Activated CD4-positive, alpha-beta T cell treated with anti-CD3 and anti-CD28 coated beads for 1 hour (primary cell): ENCODE data around the gene SLC6A13.

Experiments
- DNase-seq: peaks from one replicate; pipeline ENCODE4 v3.0.0-alpha.2; 2020

SLC6A13 gene

DNA sequence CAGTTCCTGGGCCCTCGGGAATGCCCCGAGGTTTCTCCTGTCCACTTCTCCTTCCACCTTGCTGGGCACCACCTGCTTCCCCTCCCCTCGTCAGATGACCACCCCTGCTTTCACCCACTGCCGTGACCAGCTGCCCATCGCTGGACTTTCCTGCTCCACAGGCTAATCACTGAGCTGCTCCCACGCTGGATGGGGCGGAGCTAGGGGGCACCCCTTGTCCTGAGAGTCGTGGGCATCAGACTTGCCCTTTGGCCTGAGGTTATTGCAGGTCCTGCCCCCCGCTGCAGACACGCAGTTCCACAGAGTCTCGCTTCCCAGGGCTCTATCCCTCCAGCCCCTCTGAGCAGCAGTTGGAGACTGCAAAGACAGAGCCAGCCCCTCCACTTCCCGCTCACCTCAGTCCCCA, 49.1 kb downstream of the SLC6A13 start:
- DNase-seq: no peak

DNA sequence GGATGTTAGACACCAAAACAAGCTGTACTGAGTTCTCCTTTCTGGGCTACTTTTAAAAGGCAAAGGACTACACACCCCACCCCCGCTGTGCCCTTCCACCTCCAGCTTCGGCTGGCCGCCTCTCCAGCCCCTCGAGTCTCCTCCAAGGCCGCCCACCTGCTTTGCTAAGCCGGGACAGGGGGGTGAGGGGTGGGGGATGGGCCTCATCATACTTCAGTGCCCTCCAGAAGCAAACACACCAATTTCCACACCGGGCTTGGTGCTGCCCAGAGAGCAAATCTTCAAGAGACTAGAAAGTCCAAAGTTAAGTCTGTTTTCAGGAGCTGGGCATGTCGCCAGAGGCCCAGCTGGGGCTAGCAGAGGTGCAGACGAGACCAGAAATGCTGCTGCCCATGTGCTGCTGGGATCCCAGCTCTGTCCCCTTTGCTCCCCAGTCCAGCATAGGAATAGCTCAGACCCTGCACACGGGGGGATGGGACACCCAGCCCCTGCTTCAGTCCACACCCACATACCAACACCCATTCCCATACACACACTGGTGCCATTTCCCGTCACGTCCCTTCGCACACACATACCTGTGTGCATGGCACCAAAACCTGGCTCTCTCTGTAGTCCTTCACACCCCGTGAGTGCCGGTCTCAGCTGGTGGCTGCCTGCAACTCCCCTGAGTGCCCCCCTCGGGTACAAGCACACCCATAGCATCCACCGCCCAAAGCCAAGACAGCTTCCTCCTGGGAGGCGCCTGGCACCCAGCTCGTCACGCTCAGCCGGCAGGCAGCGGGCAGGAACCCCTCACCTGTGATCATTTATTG, 49.7 kb downstream of the SLC6A13 start:
- no peak for DNase-seq

DNA sequence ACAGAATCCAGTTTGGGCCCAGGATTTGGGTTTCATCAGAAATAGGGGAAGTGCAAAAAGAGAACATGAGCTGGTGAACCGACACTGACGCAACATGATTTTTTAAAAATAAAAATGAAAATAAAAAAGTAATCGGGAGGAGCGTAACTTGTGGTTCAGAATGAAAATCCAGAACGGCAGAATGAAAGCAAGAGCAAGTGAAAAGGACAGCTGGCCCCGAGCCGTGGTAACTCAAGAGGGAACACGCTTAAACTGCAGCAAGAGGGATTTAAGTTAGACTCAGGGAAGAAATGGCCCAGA, 50.3 kb downstream of the SLC6A13 start:
- DNase-seq: no peak

DNA sequence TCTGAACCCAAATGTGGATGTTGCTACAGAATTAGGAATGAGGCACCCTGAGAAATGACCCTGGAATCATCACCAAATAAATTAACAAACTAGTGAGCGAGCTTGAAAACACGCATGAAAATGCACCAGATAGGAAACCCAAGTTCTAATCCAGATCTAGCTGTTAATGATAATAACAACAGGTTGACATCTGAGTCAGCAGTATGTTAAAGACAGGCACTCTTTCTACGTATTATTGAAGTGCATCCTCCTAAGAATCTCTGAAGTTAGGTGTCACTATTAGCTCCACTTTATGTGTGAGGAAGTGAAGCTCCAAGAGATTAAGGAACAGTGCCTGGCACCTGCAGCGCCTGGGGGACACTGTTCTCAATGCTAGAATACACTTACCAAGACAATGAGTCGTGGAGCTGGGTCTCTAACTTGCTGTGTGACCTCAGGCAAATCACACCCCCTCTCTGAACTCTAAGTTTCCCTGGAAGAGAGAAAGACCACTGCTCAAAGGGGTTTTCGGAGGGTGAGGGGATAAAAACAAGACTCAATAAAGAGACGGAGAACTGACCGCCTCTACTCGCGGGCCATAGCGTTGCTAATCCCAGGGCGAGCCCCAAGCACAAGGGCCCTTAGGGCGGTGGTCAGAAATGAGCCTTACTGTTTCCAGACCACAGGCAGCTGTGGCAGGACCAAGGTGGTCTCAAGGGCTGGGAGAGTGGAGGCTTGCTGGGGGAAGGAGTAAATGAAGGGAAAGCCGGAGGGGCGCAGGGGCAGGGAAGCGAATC, 50.8 kb downstream of the SLC6A13 start:
- DNase-seq: no peak

DNA sequence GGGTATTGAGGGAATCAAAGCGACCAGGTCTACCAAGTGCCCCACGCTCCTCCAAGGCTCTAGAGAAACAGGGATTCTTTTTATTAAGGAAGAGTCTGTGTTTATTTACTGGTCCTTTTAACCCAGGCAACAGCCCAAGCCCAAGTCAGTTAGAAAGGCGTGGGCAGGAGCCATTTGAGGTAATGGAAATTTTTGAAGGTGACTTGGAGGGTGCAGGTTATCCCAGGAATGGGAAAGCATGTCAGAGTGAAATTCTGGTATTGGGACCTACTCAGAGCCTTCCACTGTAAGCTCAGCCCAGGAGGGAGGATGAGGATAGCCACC, 51.5 kb downstream of the SLC6A13 start:
- no peak for DNase-seq

DNA sequence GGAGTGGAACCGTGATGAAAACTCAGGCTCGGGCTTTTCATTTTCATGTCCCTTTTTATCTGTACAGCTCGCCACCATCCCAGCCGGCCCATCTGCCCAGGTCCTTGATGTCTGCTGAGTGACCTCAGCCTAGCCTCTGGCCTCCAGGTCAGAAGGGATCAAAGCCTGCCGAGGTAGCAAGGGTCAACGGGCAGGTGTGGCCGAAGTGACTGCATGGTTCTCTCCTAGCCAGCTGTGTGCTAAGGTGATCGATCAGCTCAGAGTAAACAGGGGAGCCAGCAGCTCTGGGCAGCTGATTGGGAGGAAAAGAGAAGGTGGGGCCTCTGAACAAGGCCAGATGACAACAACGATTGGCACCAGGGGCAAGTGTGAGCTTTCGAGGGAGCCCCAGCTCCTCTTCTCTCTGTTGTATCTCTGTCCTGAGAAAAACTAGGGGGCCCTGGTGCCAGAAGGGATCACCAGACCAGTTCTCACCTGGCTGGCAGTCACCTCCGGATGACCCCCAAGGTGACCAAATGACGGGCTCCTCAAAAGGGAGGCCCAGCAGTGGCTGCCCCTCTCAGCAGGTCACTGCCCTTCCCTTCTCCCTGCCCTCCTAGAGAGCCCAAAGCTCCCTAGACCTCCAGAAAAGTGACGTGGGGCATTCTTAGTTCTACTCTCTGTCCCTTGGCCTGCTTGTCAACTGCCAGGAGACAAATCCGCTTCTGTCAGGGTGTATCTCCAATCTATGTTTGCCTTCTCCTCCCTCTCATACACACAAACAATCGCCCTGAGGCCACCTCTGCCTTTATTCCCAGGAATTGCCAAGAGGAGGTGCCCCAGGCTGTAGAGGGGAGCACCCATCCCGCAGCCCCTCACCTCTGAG, 52.1 kb downstream of the SLC6A13 start:
- no peak for DNase-seq

DNA sequence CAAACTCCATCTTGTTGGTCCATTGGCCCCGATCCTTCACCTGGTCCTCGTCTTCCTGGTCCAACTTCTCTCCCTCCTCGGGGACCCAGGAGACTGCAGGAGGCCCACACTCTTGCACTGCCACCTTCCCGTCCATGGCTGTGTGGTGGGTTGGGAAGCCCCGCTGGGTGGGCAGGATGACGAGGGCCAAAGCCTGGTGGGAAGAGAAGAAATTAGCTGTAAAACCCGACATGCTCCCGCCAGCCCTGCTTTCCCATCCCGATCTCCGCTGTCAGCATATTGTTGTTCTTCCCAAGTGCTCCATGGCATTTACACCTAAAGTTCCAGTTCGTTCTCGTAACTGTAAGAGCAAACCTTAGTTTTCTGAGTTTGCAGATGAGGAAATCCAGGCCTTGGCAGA, 52.8 kb downstream of the SLC6A13 start:
- no peak for DNase-seq

DNA sequence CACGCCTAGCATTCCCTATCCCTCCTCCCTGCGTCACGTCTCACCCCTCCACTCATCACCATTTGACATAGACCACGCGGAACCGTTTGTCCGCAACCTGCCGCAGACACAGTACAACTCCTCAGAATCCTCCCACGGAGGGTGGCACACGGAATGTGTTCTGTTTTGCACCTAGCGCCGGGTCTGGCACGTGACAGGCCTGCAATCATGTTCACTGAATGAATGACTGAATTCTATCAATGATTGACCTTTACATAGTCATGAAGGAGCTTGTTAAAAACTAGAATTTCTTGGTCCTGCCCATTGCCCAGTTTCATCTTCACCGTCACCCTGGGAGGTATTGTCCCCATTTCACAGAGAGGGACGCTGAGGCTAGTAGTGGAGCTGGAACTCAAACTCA, 53.4 kb downstream of the SLC6A13 start:
- DNase-seq: no peak

DNA sequence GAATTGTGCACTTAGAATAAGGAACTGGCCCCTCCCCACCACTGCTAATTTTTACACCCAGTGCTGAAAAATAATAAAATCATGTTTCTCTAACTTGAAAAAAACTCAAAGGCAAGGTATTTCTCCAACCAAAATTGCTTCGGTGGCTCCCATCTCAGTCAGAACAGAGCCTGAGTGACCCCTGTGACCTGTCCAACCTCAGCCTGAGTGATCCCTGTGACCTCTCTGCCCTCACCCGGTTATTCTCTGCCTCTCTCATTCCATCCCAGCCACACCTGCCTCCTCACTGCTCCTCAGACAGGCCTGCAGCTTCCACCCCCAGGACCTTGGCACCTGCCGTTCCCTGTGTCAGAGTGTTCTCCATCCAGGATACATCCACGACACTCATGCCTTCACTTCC, 53.8 kb downstream of the SLC6A13 start:
- DNase-seq: no peak

DNA sequence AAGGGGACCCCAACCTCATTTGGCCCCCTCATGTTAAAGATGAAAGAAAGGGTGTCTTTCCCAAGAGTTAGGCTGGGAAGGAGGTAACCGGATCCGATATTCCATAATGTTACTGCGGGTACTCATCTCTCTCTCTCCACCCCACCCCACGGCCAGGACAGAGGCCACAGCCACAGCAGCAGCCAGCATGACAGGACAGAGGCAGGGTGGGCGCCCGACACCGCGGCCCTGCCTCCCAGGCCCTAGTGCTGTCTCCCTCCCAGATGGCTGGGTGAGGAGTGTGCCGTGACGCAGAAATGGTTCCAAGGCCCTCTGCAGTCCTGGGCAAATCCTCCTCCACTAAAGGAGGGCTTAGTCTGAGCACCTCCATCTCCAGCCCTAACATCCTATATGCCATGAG, 54.8 kb downstream of the SLC6A13 start:
- no peak for DNase-seq

DNA sequence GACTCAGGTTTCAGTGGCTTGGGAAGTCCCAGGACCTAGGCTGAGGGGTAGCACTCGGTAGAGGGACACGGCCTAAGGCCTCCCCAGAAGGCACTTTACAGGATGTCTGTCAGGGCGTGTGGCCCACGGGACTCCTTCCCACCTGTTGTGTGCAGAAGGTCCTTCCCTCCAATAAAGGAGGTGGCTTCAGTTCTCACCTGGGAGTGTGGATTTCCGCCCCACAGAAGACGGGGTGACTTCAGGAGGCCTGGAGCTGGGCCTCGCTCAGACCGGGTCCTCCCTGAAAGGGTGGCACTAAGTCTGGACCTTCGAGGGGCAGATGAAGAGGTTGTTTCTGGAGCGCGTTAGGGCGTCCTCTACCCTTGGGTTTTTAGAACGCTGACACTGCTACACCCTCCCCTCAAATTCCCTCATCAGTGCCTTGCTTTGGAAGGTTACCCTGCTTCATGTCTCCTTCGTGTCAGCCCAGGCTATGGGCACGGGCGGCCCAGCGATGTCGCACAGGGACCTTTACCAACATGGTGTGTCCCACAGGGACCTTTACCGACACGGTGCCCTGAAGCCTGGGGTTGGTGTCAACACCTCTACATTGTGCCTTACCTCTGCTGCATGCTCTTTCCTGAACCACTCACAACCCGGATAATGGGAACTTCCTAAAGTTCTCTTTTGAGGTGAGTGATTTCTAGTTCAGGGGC, 55.7 kb downstream of the SLC6A13 start:
- DNase-seq: no peak

DNA sequence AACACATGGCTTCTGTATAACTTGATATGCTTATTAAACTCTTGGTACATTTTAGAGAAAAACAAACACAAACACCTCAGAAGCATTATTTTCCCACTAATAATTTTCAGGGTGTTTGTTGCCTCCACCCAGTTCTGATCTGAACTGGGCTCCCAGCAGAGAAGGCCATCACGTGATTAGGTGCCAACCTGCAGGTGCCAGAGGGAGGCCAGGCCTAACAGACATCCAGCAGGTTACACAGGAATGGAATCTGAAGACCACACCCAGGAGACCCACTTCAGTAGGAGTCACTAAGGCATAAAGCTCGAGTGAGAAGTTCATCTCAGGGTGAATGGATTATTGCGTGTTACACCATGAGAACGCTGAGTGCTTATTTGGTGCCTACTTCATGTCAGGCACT, 57.6 kb downstream of the SLC6A13 start:
- no peak for DNase-seq

DNA sequence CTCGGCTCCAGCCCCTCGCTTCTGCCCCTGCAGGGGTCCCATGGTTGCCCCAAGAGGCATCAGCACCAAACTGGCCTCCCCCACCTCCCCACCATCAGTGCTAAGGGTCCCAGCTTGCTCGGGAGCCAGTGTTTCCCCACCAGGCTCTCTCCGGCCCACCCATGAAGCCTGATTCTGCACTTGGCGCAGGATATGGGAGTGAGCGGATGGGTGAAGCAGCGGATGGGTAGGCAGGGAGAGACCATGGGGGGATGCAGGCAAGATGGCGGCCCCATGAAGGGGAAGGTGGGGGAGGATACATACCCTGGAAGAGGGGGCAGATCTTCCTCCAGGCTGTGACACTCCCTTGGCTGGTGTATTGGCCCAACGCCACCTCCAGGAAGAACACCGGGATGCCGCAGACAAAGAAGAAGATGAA, 58.4 kb downstream of the SLC6A13 start:
- DNase-seq: no peak

DNA sequence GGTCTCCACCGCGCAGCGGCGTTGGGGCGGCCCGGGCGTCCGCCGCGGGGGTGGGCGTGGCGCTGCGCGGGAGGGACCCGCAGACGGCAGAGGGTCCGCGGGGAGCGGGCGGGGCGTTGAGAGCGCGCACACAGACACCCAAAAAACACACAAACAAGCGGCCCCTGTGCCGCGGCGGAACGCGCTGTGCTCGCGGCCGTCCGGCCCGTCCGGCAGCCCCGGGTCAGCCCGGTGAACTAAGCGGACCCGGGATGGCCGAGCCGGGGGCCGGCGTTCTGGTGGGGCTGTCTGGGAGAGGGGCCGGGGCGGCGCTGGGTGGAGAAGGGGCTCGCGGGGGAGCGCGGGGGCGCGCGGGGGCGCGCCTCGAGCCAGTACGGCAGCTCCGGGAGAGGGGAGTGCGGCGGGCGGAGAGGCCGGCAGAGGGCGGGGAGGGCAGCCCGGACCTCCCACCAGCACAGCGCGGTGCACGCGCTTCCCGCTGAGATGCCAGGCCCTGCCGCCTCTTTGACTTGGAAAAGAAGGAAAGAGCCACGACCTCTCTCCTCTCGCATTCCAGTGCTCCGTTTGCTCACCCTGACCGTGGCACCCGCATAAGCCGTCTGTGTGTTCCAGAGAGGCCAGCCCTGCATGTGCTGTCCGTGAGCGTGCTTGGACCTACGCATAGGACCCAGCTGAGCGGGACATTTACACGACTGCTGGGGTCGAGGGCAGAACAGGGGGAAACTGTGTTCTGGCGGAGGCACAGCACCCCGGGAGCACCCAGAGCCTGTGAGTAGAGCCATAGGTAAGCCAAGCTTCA, 59.0 kb downstream of the SLC6A13 start:
- DNase-seq: no peak

DNA sequence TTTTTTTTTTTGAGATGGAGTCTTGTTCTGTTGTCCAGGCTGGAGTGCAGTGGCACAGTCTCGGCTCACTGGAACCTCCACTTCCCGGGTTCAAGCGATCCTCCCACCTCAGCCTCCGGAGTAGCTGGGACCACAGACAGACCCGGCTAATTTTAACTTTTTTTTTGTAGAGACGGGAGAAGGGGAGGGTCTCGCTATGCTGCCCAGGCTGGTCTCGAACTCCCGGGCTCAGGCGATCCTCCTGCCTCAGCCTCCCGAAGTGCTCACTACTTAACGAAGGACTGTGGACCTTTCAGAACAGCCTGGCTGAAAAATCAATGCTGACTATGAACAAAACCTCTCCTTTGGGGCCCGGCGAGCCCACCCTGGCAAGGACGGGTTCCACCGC, 59.6 kb downstream of the SLC6A13 start:
- no peak for DNase-seq

DNA sequence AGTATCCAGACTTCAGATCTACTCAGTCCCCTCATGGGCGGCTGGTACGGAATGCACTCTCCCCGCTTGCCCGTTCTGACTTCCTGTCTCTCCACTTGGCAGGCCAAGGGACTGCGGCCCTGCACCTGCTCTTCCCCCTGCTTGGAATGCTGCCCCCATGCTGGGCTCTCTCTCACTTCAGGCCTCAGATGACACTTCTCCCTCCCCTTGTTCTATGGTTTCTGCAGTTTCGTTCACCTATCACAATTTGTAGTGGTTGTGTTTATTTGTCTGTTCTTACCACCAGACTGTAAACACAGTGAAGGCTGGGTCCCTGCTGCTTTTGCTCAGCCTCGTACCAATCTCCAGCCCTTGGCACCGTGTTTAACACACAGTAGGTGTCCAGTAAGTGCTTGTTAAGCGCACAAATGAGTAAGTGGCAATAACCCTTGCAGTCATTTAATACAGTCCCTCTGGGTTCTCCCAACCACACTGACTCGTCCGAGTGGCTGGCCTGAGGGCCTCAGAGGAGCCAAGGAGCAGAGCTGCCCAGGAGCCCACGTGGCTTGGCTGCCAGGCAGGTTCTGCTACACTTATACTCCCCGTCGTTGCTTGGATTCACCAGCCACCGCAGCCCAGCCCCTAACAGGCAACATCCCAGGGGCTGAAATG, 60.4 kb downstream of the SLC6A13 start:
- DNase-seq: no peak

DNA sequence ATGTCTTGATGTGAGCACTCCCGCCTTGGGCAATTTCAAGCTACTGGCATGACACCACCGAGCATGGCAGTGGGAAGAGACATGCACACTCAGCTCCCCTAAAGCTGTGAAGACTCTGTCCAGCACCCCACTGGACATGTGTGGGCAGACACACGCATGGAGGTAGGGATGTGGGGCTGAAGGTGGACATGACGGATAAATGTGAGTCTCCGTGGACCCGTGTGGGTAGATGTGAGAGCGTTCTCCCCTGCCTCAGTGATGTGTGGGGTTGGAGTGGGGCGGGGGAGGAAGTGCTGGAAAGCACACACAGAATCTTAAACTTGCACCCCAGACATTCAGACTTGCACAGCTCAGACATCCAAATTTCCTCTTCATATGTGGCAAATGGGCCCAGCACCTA, 61.3 kb downstream of the SLC6A13 start:
- no peak for DNase-seq

DNA sequence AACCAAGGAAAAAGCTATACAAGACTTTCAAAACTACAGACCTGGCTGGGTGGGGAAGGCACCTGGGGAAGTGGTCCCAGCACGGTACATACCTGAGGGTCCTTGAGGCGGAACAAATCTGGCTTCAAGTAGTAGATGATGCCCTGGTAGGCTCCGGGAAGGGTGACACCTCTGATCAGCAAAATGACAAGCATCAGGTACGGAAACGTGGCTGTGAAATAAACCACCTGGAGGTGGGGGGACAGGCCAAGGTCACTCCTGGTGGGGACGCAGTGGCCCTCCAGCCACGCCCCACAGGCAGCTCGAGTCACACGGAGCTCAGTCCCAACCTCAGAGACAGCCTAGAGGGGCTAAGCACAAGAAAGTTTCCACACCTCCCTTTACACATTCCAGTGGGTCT, 63.9 kb downstream of the SLC6A13 start:
- DNase-seq: no peak

DNA sequence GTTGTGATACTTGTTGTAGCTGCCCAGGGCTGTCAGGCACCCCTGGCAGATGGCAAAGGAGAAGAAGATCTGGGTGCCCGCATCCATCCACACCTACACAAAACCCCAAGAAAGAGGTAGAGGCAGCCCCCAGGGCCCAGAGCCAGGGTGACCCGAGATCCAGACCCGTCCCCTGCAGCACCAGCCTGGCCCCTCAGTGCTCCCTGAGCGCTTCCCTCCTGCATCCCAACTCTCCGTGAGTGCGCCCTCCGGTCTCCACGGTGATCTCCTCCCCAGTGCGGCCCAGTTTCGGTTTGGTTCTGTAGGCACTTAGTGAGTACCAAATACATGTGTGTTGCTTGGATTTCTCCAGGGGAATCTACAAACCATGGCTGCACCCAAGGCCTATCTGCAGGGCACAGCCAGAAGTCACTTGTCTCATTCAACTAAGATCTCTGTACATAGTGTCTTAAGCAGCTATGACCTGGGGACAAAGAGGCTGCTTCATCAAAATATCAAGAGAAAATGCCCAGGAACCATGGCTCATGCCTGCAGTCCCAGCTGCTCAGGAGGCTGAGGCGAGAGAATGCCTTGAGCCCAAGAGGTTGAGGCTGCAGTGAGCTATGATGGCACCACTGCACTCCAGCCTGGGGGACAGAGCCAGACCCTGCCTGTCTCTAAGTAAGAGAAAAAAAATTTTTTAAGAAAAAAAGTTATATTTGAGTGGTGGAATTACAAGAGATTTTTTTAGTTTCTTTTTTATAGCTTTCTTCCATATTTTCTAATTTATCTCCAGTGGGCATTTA, 64.5 kb downstream of the SLC6A13 start:
- DNase-seq: no peak

DNA sequence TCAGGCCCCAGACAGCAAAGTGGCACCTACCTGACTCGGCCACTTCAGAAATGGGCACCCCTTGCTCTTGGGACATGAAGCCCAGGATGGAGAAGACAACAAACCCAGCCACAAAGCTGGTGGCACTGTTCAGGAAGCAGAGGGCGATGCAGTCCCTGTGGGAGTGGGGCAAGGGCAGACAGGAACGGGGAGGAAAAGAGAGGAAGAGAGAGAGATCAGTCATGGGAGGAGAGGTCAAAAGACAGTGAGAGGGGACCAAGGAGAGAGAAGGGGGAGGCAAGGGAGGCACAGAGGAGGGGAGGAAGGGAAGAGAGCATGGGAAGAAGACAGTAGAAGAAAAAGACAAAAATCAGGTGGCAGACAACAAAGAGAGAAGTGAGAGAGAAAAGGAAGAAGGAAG, 65.3 kb downstream of the SLC6A13 start:
- no peak for DNase-seq

DNA sequence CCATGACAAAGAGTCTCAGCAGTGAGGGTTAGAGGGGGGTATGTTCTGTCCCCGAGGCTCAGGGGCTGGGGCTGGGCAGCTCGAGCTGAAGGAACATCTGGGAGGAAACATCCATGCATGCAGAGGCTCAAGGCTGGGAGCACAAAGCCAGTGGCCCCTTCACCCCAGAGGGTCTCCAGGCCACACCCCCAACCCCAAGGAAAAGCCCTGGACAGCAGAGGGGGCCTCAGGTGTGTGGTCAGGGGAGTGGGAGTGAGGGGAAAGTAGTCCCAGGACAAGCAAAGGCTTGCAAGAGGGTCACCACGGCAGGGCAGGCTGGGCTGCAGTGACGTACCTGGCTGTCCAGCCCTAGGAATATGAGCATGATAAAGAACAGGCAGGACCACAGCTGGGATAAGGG, 66.2 kb downstream of the SLC6A13 start:
- no peak for DNase-seq
